CD4-positive, alpha-beta T cell treated with Interleukin-4 for 1 hour (primary cell): ENCODE measurements around the gene NXN.
"Not testable (repeated sequence)": the region's sequence is repeated elsewhere in the genome, so short reads cannot be mapped to it uniquely, and the experiment has no call there.

Source experiments
- DNase-seq, 2 donors: peaks; one replicate each; pipeline ENCODE4 v3.0.0-alpha.2; 2020 to 2022

The NXN gene

DNA sequence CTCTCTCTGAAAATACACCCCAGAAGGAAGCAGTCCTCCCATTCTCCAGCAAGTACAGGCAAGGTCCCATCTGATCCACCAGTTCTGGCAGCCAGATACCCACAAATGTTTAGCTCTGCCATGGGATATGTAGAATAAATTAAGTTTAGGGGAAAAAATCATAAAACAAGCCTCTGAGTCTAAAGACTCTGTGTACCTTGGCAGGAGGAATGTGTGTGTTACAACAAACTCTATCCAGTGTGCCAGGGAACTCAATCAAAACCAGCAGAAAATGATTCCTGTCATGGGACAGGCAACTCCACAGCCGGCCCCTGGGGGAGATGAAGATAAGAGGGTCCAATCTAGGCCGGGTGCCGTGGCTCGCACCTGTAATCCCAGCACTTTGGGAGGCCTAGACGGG is 124.0 kb downstream of the NXN start:
- DNase-seq: no peak

GRCh38 chr17:852850-853249 is 126.7 kb downstream of the NXN start:
- not testable (repeated sequence) for DNase-seq

- no peak for DNase-seq
Observed at GRCh38 chr17:852349-852748, 127.2 kb downstream of the NXN start.

DNA sequence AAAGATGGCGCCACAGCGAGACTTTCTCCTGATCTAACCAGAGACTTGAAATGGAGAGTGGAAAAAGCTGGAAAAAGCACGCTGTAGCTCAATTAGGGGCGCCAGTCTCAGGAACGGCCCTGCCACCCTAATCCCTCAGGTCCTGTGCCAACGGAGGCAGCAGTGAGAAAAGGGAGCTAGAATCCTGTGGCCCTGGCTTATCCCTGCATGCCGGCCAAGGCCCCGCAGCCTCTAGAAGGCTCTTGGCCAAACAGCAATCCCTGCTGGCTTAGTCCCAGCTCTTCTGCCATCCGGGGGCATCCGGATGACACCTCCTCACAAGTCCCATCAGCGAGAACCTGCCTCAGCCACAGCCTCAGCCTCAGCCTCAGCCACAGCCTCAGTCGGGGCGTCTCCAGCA is 127.7 kb downstream of the NXN start:
- DNase-seq: no peak

DNA sequence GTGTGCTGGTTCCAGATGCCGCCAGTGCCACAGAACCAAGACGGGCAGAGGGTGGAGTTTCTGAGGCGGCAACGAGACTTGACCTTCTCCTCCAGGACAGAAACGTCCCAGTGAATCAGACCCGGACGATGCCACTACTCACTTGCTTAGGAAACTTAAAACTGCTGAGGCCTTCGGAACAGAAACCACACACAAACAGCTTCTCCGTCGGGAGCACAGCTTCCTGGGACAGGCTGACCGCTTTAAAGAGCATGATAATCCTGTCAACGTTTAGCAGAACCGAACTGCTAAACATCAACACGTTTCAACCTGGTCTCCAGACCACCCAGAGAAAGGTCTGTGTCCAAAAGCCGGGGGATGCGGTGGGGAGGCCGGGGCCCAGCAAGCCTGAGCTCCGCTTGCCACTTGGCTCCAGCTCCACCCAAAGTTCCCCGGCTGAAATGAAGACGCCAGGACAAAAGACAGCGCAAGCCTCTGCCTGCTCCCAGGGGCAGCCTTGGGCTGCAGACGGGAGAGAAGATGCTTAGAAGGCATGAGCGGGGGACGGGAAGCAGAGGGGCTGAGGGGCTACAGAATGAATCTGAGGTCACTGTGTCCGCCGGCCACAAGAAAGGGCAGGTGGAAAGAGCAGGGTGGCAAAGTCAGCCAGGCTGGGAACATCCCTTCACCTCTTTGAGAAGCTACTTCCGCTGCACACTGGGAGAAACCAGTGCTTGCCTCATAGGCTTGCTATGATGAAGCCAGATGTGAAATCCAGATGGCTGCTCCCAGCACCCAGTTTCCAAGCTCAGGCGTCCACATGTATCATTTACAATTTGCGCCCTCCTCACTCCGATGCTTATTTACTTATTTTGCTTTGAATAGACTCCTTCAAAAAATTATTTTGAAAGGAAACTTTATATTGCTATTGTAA is 128.5 kb downstream of the NXN start:
- DNase-seq: no peak

DNA sequence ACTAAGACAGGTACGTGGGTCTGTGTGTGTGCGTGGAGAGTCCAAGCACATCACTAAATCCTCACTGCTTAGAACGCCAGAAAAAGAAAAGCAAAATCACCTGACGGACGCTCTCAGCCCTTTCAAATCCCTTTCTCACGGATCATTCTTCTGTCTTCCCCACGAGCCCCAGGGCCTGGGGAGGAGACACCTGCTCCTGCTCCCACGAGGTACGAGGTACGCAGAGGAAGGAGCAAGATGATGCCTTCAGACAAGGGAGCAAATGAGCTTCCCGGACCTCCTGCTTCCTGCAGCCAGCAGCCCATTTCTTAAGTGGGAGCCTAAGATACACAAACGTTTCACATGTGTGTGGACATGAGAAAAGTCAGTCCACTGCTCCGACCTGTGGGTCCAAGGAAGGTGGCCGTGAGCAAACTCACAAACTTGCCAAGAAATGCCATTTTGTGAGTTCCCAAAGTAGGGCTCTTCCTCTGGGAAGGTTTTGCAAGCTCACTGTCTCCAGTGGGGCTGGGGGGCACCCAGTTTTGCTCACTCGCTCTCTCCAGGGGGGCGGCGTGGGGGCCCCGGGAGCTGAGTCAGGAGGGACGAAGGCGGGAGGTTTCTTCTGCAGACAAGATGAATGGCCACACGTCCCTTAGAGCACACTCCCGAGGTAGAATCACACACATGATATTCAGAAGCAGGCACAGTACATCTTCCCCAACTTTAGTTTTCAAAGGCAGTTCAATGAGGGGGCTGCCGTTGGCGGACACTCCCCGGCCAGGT is 129.3 kb downstream of the NXN start:
- no peak for DNase-seq

GRCh38 chr17:848402-848801 is 131.2 kb downstream of the NXN start:
- no peak for DNase-seq

GRCh38 chr17:846901-847843 is 132.4 kb downstream of the NXN start:
- DNase-seq: no peak

GRCh38 chr17:841313-841712 is 138.3 kb downstream of the NXN start:
- no peak for DNase-seq

DNA sequence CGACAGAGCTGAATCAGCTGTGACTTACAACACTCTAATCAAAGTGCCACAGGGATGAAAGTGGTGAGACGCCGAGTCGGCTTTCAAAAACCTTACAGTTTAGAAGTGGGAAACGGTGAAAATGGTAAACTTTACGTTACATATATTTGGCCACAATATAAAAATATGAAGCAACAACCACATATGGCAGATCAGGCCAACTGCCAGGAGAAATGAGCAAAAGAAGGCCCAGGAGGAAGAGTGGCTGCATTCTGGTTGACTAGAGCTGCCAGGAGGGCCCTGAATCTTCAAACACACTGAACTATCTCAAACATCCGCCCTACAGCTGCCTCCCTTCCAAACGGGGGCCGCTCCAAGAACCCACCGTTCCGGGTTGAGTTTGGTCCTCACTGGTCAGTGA is 141.1 kb downstream of the NXN start:
- no peak for DNase-seq

- DNase-seq: no peak
Observed at GRCh38 chr17:836151-836550, 143.4 kb downstream of the NXN start.

DNA sequence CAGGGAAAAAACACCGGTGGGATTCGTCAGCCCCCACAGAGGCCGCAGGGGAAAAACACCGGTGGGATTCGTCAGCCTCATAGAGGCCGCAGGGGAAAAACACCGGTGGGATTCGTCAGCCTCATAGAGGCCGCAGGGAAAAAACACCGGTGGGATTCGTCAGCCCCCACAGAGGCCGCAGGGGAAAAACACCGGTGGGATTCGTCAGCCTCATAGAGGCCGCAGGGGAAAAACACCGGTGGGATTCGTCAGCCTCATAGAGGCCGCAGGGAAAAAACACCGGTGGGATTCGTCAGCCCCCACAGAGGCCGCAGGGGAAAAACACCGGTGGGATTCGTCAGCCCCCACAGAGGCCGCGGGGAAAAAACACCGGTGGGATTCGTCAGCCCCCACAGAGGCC is 143.9 kb downstream of the NXN start:
- DNase-seq: not testable (repeated sequence)

- no peak for DNase-seq
Observed at GRCh38 chr17:835263-835662, 144.3 kb downstream of the NXN start.

GRCh38 chr17:834136-834535 is 145.4 kb downstream of the NXN start:
- no peak for DNase-seq

- DNase-seq: no peak
Observed at GRCh38 chr17:830950-831349, 148.6 kb downstream of the NXN start.

GRCh38 chr17:830381-830780 is 149.2 kb downstream of the NXN start:
- DNase-seq: no peak

- DNase-seq: not testable (repeated sequence)
Observed at GRCh38 chr17:829614-830013, 150.0 kb downstream of the NXN start.

DNA sequence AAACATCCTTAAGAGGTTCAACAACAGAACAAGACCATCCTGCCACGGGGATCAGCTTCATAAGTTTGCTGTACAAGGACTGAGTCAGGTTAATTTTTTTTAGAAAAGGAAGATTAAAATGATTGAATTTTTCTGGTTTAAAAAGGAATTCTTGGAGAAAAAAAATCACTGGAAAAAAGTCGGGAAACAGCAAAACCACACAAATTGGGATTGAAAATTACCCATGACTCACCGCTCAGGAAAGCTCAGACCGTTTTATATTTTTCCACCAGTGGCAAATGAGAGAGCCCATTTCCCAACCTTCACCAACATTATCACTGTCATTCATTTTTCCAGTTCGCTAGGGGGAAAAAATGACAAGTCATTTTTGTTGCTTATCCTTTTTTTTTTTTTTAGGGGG is 150.8 kb downstream of the NXN start:
- DNase-seq: no peak

DNA sequence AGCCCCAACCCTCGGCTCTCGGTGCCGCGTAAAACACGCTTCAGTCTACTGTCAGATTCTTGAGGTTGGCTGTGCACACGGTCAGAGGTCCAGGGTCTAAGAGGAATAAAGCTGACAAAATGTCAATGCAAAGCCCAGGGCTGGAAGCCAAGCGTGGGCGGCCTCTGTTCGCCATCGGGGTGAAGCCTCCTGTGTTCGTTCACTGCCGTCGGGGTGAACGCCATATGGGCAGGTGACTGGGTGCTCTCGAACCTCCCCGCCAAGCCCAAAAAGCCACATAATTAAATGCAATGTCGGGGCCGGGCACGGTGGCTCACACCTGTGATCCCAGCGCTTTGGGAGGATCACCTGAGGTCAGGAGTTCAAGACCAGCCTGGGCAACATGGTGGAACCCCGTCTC is 152.8 kb downstream of the NXN start:
- no peak for DNase-seq

- no peak for DNase-seq
Observed at GRCh38 chr17:825216-825615, 154.4 kb downstream of the NXN start.

GRCh38 chr17:824378-824777 is 155.2 kb downstream of the NXN start:
- DNase-seq: no peak

GRCh38 chr17:823501-823902 is 156.1 kb downstream of the NXN start:
- DNase-seq: no peak

DNA sequence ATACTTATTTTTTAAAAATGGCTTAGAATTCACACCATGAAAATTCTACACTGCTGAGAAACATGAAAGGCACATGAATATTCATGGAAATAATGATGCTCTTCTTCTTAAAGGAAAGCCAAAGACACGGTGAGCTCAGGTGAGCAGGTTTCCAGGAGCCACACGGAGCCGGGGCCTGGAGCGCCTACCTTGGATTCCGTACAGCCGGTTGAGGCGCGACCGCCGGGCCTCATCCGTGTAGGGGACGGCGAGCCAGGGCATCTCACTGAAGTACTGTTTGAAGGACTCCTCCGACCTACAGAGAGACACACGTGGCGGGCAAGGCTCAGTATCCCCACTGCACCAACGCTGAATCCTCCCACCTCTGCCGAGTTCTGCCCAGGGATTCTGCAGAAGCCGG is 160.3 kb downstream of the NXN start:
- no peak for DNase-seq
